ENCODE measurements around the gene MCM8.

MCM8 gene

GRCh38 chr20:5950271-5951031, at the start of gene MCM8, which contains the start of gene TRMT6:
TSS of gene MCM8 (plus strand) at chr20:5950652. CDS start at chr20:5952016, 1,364 bp downstream.
TSS of gene TRMT6 (minus strand) at chr20:5950533. CDS start at chr20:5950405, 128 bp downstream.
- Mint-ChIP-seq H3K27ac (peak within 1 kb of the TSS; percentile 88), H3K4me3 (peak within 1 kb of the TSS; percentile 93), H3K27me3 (no peaks in the 10 kb centered on the region), H3K36me3 (ENCODE audit: low read depth) (peaks cover 47% of the 10 kb centered on the region), H3K9me3 (no peaks in the 10 kb centered on the region), H3K4me1 (ENCODE audit: low read depth) (peaks cover 42% of the 10 kb centered on the region)
- intact Hi-C loops (cut with micrococcal nuclease) = no loop called here

GRCh38 chr20:5900908-5901307, 49.5 kb upstream of the MCM8 start:
- H3K27ac Mint-ChIP-seq = no peak overlapping the region
- H3K27me3 Mint-ChIP-seq = peaks cover 22% of the 10 kb centered on the region
- intact Hi-C loops (cut with micrococcal nuclease) = no loop called here
- H3K9me3 Mint-ChIP-seq = no peaks in the 10 kb centered on the region
- H3K4me3 Mint-ChIP-seq = no peak overlapping the region
- H3K36me3 Mint-ChIP-seq (ENCODE audit: low read depth) = no peaks in the 10 kb centered on the region
- H3K4me1 Mint-ChIP-seq (ENCODE audit: low read depth) = peaks cover 5% of the 10 kb centered on the region

GRCh38 chr20:5908981-5909380, 41.5 kb upstream of the MCM8 start:
- intact Hi-C loops (cut with micrococcal nuclease) = no loop called here

GRCh38 chr20:5910186-5910585, 40.3 kb upstream of the MCM8 start:
- intact Hi-C loops (cut with micrococcal nuclease) = no loop called here
- H3K4me1 Mint-ChIP-seq (ENCODE audit: low read depth) = peaks cover 14% of the 10 kb centered on the region
- no peaks in the 10 kb centered on the region for H3K9me3 Mint-ChIP-seq
- H3K36me3 Mint-ChIP-seq (ENCODE audit: low read depth) = no peaks in the 10 kb centered on the region
- peaks cover 54% of the 10 kb centered on the region for H3K27me3 Mint-ChIP-seq
- H3K27ac Mint-ChIP-seq = no peak overlapping the region
- no peak overlapping the region for H3K4me3 Mint-ChIP-seq

More at GRCh38 chr20:5908981-5909380, 41.5 kb upstream of the MCM8 start:
- Mint-ChIP-seq H3K4me3 (no peak overlapping the region), H3K36me3 (ENCODE audit: low read depth) (no peaks in the 10 kb centered on the region), H3K27me3 (peaks cover 57% of the 10 kb centered on the region), H3K27ac (no peak overlapping the region), H3K9me3 (no peaks in the 10 kb centered on the region), H3K4me1 (ENCODE audit: low read depth) (peaks cover 14% of the 10 kb centered on the region)

GRCh38 chr20:5913166-5913565, 37.3 kb upstream of the MCM8 start:
- peaks cover 52% of the 10 kb centered on the region for H3K27me3 Mint-ChIP-seq

GRCh38 chr20:5914859-5915258, 35.6 kb upstream of the MCM8 start:
- Mint-ChIP-seq H3K27ac (no peak overlapping the region), H3K4me1 (ENCODE audit: low read depth) (peaks cover 26% of the 10 kb centered on the region), H3K9me3 (no peaks in the 10 kb centered on the region), H3K4me3 (no peak overlapping the region), H3K36me3 (ENCODE audit: low read depth) (no peaks in the 10 kb centered on the region), H3K27me3 (peaks cover 43% of the 10 kb centered on the region)
- intact Hi-C loops (cut with micrococcal nuclease) = no loop called here

More at GRCh38 chr20:5913166-5913565, 37.3 kb upstream of the MCM8 start:
- intact Hi-C loops (cut with micrococcal nuclease) = no loop called here
- Mint-ChIP-seq H3K27ac (no peak overlapping the region), H3K9me3 (no peaks in the 10 kb centered on the region), H3K36me3 (ENCODE audit: low read depth) (no peaks in the 10 kb centered on the region), H3K4me3 (no peak overlapping the region), H3K4me1 (ENCODE audit: low read depth) (peaks cover 14% of the 10 kb centered on the region)

GRCh38 chr20:5918856-5919625, 31.4 kb upstream of the MCM8 start:
- H3K4me3 Mint-ChIP-seq = no peak overlapping the region
- no peaks in the 10 kb centered on the region for H3K36me3 Mint-ChIP-seq (ENCODE audit: low read depth)
- H3K4me1 Mint-ChIP-seq (ENCODE audit: low read depth) = peaks cover 21% of the 10 kb centered on the region
- H3K27me3 Mint-ChIP-seq = peaks cover 14% of the 10 kb centered on the region
- intact Hi-C loops (cut with micrococcal nuclease) = no loop called here
- no peak overlapping the region for H3K27ac Mint-ChIP-seq
- no peaks in the 10 kb centered on the region for H3K9me3 Mint-ChIP-seq

GRCh38 chr20:5919626-5920544, 30.6 kb upstream of the MCM8 start:
- no peaks in the 10 kb centered on the region for H3K36me3 Mint-ChIP-seq (ENCODE audit: low read depth)
- H3K27ac Mint-ChIP-seq = no peak overlapping the region
- peaks cover 10% of the 10 kb centered on the region for H3K27me3 Mint-ChIP-seq
- H3K4me3 Mint-ChIP-seq = no peak overlapping the region
- H3K4me1 Mint-ChIP-seq (ENCODE audit: low read depth) = peaks cover 21% of the 10 kb centered on the region
- intact Hi-C loops (cut with micrococcal nuclease) = no loop called here
- H3K9me3 Mint-ChIP-seq = no peaks in the 10 kb centered on the region

GRCh38 chr20:5920581-5920980, 29.9 kb upstream of the MCM8 start:
- H3K4me1 Mint-ChIP-seq (ENCODE audit: low read depth) = peaks cover 21% of the 10 kb centered on the region
- H3K27me3 Mint-ChIP-seq = peaks cover 8% of the 10 kb centered on the region
- H3K36me3 Mint-ChIP-seq (ENCODE audit: low read depth) = no peaks in the 10 kb centered on the region
- no peak overlapping the region for H3K4me3 Mint-ChIP-seq
- intact Hi-C loops (cut with micrococcal nuclease) = no loop called here
- H3K9me3 Mint-ChIP-seq = no peaks in the 10 kb centered on the region
- no peak overlapping the region for H3K27ac Mint-ChIP-seq

- H3K36me3 Mint-ChIP-seq (ENCODE audit: low read depth) = no peaks in the 10 kb centered on the region
- intact Hi-C loops (cut with micrococcal nuclease) = no loop called here
- no peaks in the 10 kb centered on the region for H3K9me3 Mint-ChIP-seq
- H3K27ac Mint-ChIP-seq = no peak overlapping the region
- H3K4me1 Mint-ChIP-seq (ENCODE audit: low read depth) = peaks cover 21% of the 10 kb centered on the region
- no peak overlapping the region for H3K4me3 Mint-ChIP-seq
- H3K27me3 Mint-ChIP-seq = peaks cover 3% of the 10 kb centered on the region
These were observed 27.0 kb upstream of the MCM8 start for GRCh38 chr20:5923493-5923892.

GRCh38 chr20:5925551-5925950, 24.9 kb upstream of the MCM8 start:
- no peak overlapping the region for H3K4me3 Mint-ChIP-seq
- no peaks in the 10 kb centered on the region for H3K36me3 Mint-ChIP-seq (ENCODE audit: low read depth)
- intact Hi-C loops (cut with micrococcal nuclease) = no loop called here
- H3K9me3 Mint-ChIP-seq = no peaks in the 10 kb centered on the region
- peaks cover 9% of the 10 kb centered on the region for H3K4me1 Mint-ChIP-seq (ENCODE audit: low read depth)
- H3K27me3 Mint-ChIP-seq = peaks cover 3% of the 10 kb centered on the region
- H3K27ac Mint-ChIP-seq = no peak overlapping the region

GRCh38 chr20:5927749-5928462, 22.5 kb upstream of the MCM8 start:
- Mint-ChIP-seq H3K9me3 (no peaks in the 10 kb centered on the region), H3K4me3 (no peak overlapping the region), H3K4me1 (ENCODE audit: low read depth) (peaks cover 9% of the 10 kb centered on the region), H3K36me3 (ENCODE audit: low read depth) (no peaks in the 10 kb centered on the region), H3K27ac (no peak overlapping the region), H3K27me3 (peaks cover 3% of the 10 kb centered on the region)
- intact Hi-C loops (cut with micrococcal nuclease) = no loop called here
